ENCODE measurements around the gene A4GALT.

- TF ChIP-seq CTCF (conservative IDR thresholded peaks at IDR 0.05; ENCODE audit: low read length) (no peak), EZH2phosphoT487 (IDR thresholded peaks at IDR 0.05; ENCODE audit: borderline replicate concordance, low read depth, low read length) (no peak)
Observed at GRCh38 chr22:42711895-42712837, 8.5 kb downstream of the A4GALT start.

Measured in OCI-LY7 (cell line).